GM12891 (cell line): ENCODE measurements around the gene AQR.

Experiments
- PAX5 ChIP-seq: IDR thresholded peaks from 2 replicates; pipeline ENCODE4 v1.6.1; 2011; ENCODE audit warnings: low read length, moderate library complexity, mild to moderate bottlenecking; ENCODE audit not compliant: insufficient read depth, severe bottlenecking
- POLR2A ChIP-seq: IDR thresholded peaks from 2 replicates; pipeline ENCODE4 v1.6.1; 2011; ENCODE audit warnings: low read depth, low read length, control low read depth
- POLR2AphosphoS5 ChIP-seq: IDR thresholded peaks from 2 replicates; pipeline ENCODE4 v1.6.1; 2011; ENCODE audit warnings: low read depth, low read length, control low read depth
- POU2F2 ChIP-seq: IDR thresholded peaks from 2 replicates; pipeline ENCODE4 v1.6.1; 2011; ENCODE audit warnings: low read depth, mild to moderate bottlenecking, control low read depth, low read length, moderate library complexity
- SPI1 ChIP-seq: IDR thresholded peaks from 2 replicates; pipeline ENCODE4 v1.6.1; 2011; ENCODE audit warnings: low read depth, low read length, control low read depth
- TAF1 ChIP-seq: IDR thresholded peaks from 2 replicates; pipeline ENCODE4 v1.6.1; 2011; ENCODE audit warnings: low read depth, low read length, control low read depth

DNA sequence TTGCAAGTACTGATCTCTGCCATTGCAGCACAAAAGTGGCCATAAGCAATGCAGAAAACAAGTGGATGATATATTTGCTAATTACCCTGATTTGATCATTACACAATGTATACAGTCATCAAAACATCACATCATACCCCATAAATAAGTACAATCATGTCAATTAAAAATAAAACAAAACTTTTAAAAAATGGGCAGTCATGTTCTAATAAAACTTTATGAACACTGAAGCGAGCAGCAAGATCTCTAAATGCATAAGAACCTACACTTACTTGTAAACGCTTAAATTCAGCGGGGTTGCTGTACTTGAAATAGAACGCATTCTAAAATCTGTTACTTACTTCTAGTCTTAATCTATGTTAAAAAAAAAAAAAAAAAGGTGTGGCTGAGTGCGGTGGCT is 73.4 kb downstream of the AQR start:
- TF ChIP-seq POLR2A (no peak), POLR2AphosphoS5 (no peak), TAF1 (no peak), PAX5 (no peak), SPI1 (no peak), POU2F2 (no peak)
